ENCODE data around the gene PAFAH2. TPM values are rescaled to one million over a fixed set of nuclear protein-coding genes. Genes with fewer than 3 reads are reported as not detected.
A peak's percentile ranks its signal among the peaks of the same experiment; 100 is the strongest.

The PAFAH2 gene
- total and polyA plus RNA-seq, 11 donors: 5.8 to 18.6 (median 9.2) TPM

- WGBS, 4 donors: 32 to 57% (median 49%) methylated on average over 6 of the region's 6 CpGs
- Histone ChIP-seq H3K9me3 (no peaks in the 10 kb centered on the region), H3K4me3 (no peak overlapping the region), H3K4me1 (peaks cover 0 to 63% (median 29%) of the 10 kb centered on the region in 12 donors), H3K36me3 (peaks cover 0 to 6% (median 0%) of the 10 kb centered on the region in 9 donors), H3K27me3 (no peaks in the 10 kb centered on the region), H3K27ac (peak overlapping the region in 8 of 12 donors; percentile 54 to 98 (median 68))
- DNase-seq (peak in 2 of 5 donors; percentile 40 to 45), ATAC-seq (peak in 1 of 4 donors; percentile 6)
- no peak for TF ChIP-seq POLR2A (IDR thresholded peaks at IDR 0.05)
- no peak for TF ChIP-seq CTCF (IDR thresholded peaks at IDR 0.05)
- intact Hi-C loops (cut with DNase I): no loop called here
Observed at GRCh38 chr1:26017606-26018005, 19.7 kb upstream of the PAFAH2 start.

- peak in 3 of 4 donors; percentile 15 to 32 (median 19) for ATAC-seq
- H3K9me3 ChIP-seq: no peaks in the 10 kb centered on the region
- TF ChIP-seq CTCF (IDR thresholded peaks at IDR 0.05): no peak
- TF ChIP-seq POLR2A (IDR thresholded peaks at IDR 0.05): no peak
- peak overlapping the region in 8 of 12 donors; percentile 52 to 98 (median 66) for H3K27ac ChIP-seq
- no peak for DNase-seq
- peaks cover 0 to 6% (median 0%) of the 10 kb centered on the region in 9 donors for H3K36me3 ChIP-seq
- 57 to 71% (median 62%) methylated on average over 6 of the region's 6 CpGs for WGBS, 4 donors
- peaks cover 0 to 57% (median 25%) of the 10 kb centered on the region in 12 donors for H3K4me1 ChIP-seq
- no peaks in the 10 kb centered on the region for H3K27me3 ChIP-seq
- intact Hi-C loops (cut with DNase I): no loop called here
- H3K4me3 ChIP-seq: no peak overlapping the region
Observed at GRCh38 chr1:26016953-26017545, 19.2 kb upstream of the PAFAH2 start.

- TF ChIP-seq POLR2A (IDR thresholded peaks at IDR 0.05) (no peak), CTCF (IDR thresholded peaks at IDR 0.05) (no peak)
- Histone ChIP-seq H3K27me3 (no peaks in the 10 kb centered on the region), H3K36me3 (peaks cover 0 to 6% (median 0%) of the 10 kb centered on the region in 9 donors), H3K4me3 (no peak overlapping the region), H3K9me3 (no peaks in the 10 kb centered on the region), H3K4me1 (peaks cover 0 to 53% (median 22%) of the 10 kb centered on the region in 12 donors), H3K27ac (peak overlapping the region in 8 of 12 donors; percentile 39 to 98 (median 60))
- ATAC-seq (no peak), DNase-seq (no peak)
- intact Hi-C loops (cut with DNase I): no loop called here
- WGBS, 4 donors: 67 to 74% (median 69%) methylated on average over 10 of the region's 10 CpGs
Observed at GRCh38 chr1:26016258-26016952, 18.5 kb upstream of the PAFAH2 start.

- Histone ChIP-seq H3K4me3 (no peak overlapping the region), H3K27ac (peak overlapping the region in 1 of 12 donors; percentile 16), H3K36me3 (peaks cover 0 to 6% (median 0%) of the 10 kb centered on the region in 9 donors), H3K27me3 (no peaks in the 10 kb centered on the region), H3K4me1 (peaks cover 0 to 44% (median 21%) of the 10 kb centered on the region in 12 donors), H3K9me3 (no peaks in the 10 kb centered on the region)
- ATAC-seq (peak in 1 of 4 donors; percentile 8), DNase-seq (peak in 1 of 5 donors; percentile 57)
- TF ChIP-seq POLR2A (IDR thresholded peaks at IDR 0.05) (no peak), CTCF (IDR thresholded peaks at IDR 0.05) (no peak)
- intact Hi-C loops (cut with DNase I): no loop called here
- 80 to 92% (median 87%) methylated on average over 2 of the region's 2 CpGs for WGBS, 4 donors
Observed at GRCh38 chr1:26015358-26015757, 17.5 kb upstream of the PAFAH2 start.

All from heart left ventricle (tissue), 16 donors.